Inferior parietal cortex (tissue), 1 donor: ENCODE measurements around the gene LRFN2.

Source experiments
- DNase-seq: peaks from one replicate; pipeline ENCODE4 v3.0.0-alpha.2; 2016; ENCODE audit errors: extremely low spot score

Gene LRFN2

GRCh38 chr6:40586369-40587201, 579 bp downstream of the LRFN2 start:
- DNase-seq = no peak

GRCh38 chr6:40585651-40586269, 1.4 kb downstream of the LRFN2 start:
- no peak for DNase-seq

GRCh38 chr6:40585223-40585622, 1.9 kb downstream of the LRFN2 start:
- DNase-seq = no peak

- DNase-seq = no peak
These were observed 2.4 kb downstream of the LRFN2 start for GRCh38 chr6:40584741-40585140.

GRCh38 chr6:40583709-40584108, 3.5 kb downstream of the LRFN2 start:
- DNase-seq = no peak

GRCh38 chr6:40582892-40583291, 4.3 kb downstream of the LRFN2 start:
- no peak for DNase-seq

GRCh38 chr6:40579101-40579500, 8.1 kb downstream of the LRFN2 start:
- DNase-seq = no peak

GRCh38 chr6:40577672-40578071, 9.5 kb downstream of the LRFN2 start:
- DNase-seq = no peak

- DNase-seq = no peak
These were observed 13.9 kb downstream of the LRFN2 start for GRCh38 chr6:40573221-40573620.

GRCh38 chr6:40569162-40569910, 17.8 kb downstream of the LRFN2 start:
- no peak for DNase-seq

- no peak for DNase-seq
These were observed 19.0 kb downstream of the LRFN2 start for GRCh38 chr6:40568062-40568708.

- no peak for DNase-seq
These were observed 24.1 kb downstream of the LRFN2 start for GRCh38 chr6:40563111-40563510.

- DNase-seq = no peak
These were observed 28.1 kb downstream of the LRFN2 start for GRCh38 chr6:40559056-40559455.

GRCh38 chr6:40558102-40558501, 29.1 kb downstream of the LRFN2 start:
- no peak for DNase-seq

- no peak for DNase-seq
These were observed 30.3 kb downstream of the LRFN2 start for GRCh38 chr6:40556881-40557280.

GRCh38 chr6:40556023-40556422, 31.1 kb downstream of the LRFN2 start:
- DNase-seq = no peak

- DNase-seq = no peak
These were observed 32.1 kb downstream of the LRFN2 start for GRCh38 chr6:40555092-40555491.

GRCh38 chr6:40552941-40553340, 34.2 kb downstream of the LRFN2 start:
- no peak for DNase-seq

- no peak for DNase-seq
These were observed 35.1 kb downstream of the LRFN2 start for GRCh38 chr6:40551966-40552505.

GRCh38 chr6:40550202-40551101, 36.7 kb downstream of the LRFN2 start:
- no peak for DNase-seq

- no peak for DNase-seq
These were observed 41.2 kb downstream of the LRFN2 start for GRCh38 chr6:40545954-40546353.
